ENCODE measurements around the gene CGB1.
"Not testable (repeated sequence)": the region's sequence is repeated elsewhere in the genome, so short reads cannot be mapped to it uniquely, and the experiment has no call there.

CGB1 gene

DNA sequence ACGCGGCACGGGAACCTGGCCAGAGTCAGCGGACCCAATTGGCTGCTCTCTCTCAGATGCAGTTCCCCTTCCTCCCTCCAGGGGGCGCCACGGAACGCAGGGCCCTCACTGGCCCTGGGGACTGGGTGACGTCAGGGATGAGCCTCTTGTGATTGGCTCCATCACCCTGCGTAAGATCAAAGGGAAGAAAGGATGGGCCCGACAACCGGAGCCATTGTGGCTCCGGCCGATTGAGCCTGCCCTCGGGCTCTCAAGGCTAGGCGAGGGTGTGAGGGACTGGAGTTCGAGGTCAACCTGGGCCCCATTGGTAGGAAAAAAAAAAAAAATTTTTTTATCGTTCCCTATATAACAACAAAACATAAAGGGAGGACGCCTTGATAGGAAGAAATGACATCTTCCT lies at the start of gene CGB1:
Gene CGB1, minus strand, starts transcription at position 81 of the 400 bp plus-strand sequence. CDS start 184 bp downstream, outside the sequence.
- H3K27ac ChIP-seq, H3K4me3 ChIP-seq: not testable (repeated sequence)

DNA sequence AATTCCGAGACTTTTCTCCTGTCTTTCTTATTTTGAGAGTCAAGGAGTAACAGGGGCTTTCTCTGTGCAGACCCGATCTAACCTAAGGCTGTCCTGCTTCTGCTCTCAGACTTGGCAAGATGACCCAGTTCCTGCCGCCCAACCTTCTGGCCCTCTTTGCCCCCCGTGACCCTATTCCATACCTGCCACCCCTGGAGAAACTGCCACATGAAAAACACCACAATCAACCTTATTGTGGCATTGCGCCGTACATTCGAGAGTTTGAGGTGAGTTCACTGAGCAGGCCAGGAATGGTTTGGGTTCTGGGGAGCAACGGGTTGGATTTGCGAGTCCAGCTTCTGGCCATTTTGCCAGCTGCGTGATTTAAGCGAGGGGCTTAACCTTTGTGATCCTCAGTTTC lies 49.6 kb upstream of the CGB1 start:
- peak overlapping the region in 17 of 21 experiments; percentile 0 to 99 (median 93) for H3K27ac ChIP-seq
- H3K4me3 ChIP-seq: peak overlapping the region; percentile 71 to 91 (median 82)

DNA sequence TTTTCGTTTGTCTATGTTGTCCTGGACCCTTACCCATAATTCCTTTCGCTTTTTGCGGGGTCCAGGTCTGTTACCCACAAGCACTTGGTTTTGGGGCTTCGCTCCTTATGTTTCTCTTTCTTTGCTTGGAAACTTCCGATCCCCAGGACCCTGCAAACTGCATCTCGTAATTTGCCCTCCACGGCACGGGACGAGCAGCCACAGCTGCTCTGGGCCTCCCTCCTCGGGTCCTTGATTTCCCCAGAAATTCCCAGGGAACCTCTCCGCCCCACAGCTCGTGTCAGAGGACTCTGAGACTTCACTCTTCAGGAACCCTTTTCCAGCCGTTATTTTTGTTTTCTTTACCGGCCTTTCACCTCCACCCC lies 49.2 kb upstream of the CGB1 start:
- Histone ChIP-seq H3K27ac (peak overlapping the region; percentile 49 to 99 (median 93)), H3K4me3 (peak overlapping the region; percentile 71 to 91 (median 82))

DNA sequence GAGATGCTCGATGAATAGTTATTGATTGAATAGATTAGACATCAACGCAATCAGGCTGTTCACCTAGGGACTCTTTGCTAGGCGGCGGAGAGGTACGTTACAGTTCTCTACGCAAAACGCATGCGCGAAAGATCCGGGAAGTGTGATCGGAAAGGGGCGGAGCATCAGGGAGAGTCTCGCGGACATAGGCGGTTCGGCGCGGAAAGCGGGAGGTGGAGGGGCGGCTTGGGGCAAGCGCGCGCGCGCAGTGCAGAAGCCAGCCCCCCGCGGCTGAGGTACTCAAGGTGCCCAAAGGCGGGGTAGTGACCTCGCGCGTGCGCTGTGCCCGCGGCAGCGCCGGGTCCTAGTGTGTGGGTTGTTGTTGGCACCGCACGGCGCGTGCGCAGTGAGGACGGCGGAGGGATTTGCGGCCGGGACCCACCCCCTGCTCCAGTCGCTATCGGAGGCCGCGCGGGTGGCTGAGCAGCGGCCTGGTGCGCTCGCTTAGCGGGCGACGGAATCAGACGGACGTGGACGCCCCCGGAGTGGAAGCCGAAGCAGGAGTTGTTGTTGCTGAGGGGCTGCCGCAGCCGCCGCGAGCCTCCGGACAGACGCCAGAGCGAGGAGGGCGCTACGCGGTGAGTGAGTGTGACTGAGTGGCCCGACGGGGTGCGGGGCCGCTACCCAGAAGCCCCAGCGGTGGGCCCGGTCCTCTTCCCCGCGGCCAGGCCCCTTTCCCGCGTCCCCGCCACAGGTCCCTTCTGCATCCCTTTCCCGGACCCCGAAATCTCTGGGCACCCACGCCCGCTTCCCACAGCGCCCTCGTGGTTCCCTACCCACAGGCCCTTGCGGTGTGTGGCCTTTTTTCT lies 48.5 kb upstream of the CGB1 start, which contains the start of gene SNRNP70:
Gene SNRNP70, plus strand, starts transcription at position 432 of the 848 bp plus-strand sequence. CDS start 964 bp downstream, outside the sequence.
- peak within 1 kb of the TSS; percentile 49 to 99 (median 93) for H3K27ac ChIP-seq

DNA sequence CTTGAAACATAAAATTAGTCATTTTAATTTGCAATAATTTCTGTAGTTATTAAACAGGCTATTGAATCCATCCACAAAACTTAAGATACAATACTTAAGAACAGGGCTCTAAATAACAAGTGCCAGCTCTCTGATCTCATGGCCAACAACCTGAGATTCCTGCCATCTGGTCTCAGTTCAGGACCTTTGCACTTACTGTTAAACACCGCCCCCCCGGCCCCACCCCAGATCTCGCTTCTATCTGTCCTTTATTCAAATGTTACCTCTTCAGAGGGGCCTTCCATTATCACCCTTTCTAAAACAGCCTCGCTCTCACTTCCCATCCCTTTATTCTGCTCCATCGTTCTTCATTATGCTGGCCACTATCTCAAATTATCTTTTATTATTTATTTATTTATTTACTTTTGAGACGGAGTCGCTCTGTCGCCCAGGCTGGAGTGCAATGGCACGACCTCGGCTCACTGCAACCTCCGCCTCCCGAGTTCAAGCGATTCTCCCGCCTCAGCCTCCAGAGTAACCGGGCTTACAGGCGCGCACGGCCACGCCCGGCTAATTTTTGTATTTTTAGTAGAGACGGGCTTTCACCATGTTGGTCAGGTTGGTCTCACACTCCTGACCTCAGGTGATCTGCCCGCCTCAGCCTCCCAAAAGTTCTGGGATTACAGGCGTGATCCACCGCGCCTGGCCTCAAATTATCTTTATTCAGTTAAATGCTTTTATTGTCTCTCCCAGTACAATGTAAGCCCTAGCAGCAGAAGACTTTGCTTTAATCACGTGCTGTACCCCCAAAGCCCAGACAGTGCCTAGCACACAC lies 47.7 kb upstream of the CGB1 start:
- peak overlapping the region in 6 of 7 experiments; percentile 71 to 90 (median 82) for H3K4me3 ChIP-seq
- peak overlapping the region in 20 of 21 experiments; percentile 83 to 99 (median 93) for H3K27ac ChIP-seq

More for the DNA sequence above, 48.5 kb upstream of the CGB1 start, which contains the start of gene SNRNP70:
- peak within 1 kb of the TSS; percentile 71 to 91 (median 82) for H3K4me3 ChIP-seq

DNA sequence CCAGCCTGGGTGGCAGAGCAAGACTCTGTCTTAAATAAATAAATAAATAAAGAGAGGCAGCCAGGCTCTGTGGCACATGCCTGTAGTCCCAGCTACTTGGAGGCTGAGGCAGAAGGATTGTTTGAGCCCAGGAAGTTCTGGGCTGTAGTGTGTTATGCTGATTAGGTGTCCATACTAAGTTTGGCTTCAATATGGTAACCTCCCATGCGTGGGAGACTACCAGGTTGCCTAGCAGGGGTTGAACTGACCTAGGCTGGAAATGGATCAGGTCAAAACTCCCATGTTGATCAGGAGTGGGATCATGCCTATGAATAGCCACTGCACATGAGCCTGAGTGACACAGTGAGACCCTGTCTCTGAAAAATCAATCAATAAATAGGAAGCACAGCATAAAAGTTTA lies 44.6 kb upstream of the CGB1 start:
- H3K4me3 ChIP-seq: no peak overlapping the region
- no peak overlapping the region for H3K27ac ChIP-seq

DNA sequence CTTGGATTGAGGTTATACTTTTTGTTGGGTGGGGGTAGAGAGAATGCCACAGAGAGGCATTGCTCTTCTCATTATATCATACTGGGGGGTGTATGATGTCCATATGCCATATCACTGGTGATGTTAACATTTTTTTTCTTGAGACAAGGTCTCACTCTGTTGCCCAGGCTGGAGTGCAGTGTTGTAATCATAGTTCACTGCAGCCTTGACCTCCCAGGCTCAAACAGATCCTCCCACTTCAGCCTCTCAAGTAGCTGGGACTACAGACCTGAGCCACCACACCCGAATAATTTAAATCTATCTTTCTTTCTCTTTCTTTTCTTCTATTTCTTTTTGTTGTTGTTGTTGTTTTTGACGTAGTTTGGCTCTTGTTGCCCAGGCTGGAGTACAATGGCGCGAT lies 43.7 kb upstream of the CGB1 start:
- no peak overlapping the region for H3K27ac ChIP-seq

DNA sequence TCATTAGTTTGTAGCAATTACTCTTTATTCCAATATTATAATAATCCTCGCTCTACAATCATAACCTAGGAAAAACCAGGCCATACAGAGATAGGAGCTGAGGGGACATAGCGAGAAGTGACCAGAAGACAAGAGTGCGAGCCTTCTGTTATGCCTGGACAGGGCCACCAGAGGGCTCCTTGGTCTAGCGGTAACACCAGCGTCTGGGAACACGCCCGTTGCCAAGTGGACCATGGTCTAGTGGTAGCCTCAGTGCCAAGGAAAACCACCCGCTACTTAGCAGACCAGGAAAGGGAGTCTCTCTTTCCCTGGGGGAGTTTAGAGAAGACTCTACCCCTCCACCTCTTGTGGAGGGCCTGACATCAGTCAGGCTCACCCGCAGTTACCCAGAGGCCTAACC lies 38.2 kb upstream of the CGB1 start:
- not testable (repeated sequence) for H3K4me3 ChIP-seq

More for the DNA sequence above, 43.7 kb upstream of the CGB1 start:
- H3K4me3 ChIP-seq: no peak overlapping the region

DNA sequence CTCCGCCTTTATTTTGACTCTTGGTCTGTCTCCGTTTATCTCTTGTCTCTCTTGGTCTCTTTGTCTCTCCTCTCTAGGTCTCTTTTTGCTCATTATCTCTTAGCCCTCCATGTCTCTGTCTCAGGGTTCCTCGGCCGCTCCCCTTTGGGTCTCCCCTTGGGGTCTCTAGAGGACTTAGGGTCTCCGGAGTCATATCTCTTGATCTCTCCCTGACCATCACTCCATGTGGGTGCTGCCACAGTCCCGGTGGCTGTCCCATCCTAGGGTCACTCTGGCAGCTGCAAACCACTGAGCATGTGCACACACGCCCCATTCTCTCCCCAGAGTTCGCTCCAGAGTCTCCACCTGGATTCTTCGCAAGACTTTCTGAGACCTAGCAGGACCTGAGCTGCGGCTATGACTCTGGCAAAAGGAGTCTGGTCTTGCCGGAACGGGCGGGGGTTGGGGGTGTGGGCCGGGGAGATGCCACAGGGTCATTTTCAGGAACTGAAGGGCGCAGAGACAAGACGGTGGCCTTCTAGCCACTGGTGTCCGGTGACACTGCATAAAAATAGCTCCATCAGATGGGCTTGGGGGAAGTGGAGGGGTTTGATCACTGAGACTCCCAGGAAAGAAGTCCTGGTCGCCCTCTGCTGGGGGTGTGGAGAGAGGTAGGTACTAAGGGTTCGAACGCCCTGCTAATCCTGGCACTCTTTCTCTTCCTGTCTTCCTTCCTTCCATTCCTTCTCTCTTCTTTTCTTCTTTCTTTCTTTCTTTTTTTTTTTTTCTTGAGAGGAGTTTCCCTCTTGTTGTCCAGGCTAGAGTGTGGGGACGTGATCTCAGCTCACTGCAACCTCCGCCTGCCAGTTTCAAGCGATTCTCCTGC lies 37.1 kb upstream of the CGB1 start:
- no peak overlapping the region for H3K4me3 ChIP-seq
- H3K27ac ChIP-seq: no peak overlapping the region

More for the DNA sequence above, 38.2 kb upstream of the CGB1 start:
- not testable (repeated sequence) for H3K27ac ChIP-seq

DNA sequence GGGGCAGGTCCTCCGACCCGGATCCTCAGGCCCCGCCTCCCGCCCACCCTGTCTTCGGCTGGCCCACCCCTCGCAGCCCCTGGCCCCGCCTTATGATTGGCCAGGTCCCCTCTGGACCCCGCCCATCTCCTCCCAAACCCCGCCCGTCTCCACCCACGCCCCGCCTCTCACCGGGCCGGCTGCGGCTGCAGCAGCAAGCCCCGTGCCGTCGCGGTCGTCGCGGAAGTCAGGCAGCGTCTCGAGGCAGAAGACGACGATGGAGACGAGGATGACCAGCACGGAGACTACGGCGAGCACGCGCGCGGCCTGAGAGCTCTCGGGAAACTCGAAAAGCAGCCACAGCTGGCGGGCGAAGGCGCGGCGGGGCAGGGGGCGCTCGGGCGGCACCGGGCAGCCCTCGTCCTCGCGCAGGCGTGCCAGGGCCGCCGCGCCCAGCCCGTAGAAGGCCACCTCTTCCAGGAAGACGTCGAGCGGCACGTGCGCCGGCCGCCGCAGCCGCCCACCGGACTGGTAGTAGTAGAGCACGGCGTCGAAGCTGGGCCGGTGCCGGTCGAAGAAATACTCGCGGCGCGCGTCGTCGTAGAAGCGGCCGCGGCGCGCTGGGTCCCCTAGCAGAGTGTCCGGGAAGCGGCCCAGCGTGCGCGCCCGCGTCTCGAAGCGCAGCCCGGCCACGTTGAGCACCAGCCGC lies 35.3 kb upstream of the CGB1 start:
- H3K4me3 ChIP-seq: no peak overlapping the region
- H3K27ac ChIP-seq: peak overlapping the region in 1 of 21 experiments; percentile 13

DNA sequence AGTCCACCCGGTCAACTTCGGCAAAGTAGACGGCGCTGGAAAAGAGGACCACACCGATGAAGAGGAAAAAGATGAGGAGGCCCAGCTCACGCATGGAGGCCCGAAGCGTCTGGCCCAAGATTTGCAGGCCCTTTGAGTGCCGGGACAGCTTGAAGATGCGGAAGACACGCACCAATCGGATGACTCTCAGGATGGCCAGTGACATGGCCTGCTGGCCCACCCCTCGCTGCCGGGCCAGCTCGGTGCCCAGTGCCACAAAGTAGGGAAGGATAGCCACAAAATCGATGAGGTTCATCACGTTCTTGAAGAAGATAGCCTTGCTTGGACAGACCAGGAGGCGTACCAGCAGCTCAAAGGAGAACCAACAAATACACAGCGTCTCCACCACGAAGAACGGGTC lies 33.7 kb upstream of the CGB1 start:
- no peak overlapping the region for H3K4me3 ChIP-seq

DNA sequence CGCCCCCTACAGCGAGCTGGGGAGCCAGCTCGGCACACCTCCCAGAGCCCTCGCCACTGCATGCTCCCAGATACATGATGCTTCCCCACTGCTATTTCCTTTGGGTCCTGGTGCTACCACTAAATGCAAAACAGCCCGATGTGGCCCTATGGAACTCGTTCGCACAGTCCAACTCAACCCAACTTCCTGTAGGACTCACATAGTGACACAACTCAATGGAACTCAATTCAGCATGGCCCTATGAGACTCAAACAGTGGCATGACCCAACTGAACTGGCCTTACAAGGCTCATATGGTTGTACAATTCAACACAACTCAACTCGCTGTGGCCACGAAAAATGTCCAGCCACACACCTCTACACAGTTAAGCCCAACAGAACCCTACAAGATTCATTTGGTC lies 32.3 kb upstream of the CGB1 start:
- no peak overlapping the region for H3K27ac ChIP-seq
- H3K4me3 ChIP-seq: no peak overlapping the region

More for the DNA sequence above, 33.7 kb upstream of the CGB1 start:
- H3K27ac ChIP-seq: no peak overlapping the region

DNA sequence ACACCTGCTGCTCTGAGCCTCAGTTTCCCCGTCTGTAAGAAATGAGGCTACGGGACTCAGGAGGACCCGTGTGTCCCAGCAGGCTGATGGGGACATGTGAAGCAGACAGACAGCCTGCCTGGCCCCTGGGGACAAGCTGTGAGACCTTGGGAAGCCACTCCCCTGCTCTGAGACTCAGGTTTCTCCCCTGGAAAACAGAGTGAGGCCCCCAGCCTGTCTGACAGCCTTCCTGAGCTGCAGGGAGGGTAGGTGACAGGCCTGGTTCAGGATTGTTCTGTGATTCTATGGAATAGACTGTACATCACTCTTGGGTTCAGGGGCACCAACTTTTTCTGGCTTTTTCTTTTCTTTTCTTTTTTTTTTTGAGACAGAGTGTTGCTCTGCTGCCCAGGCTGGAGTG lies 30.9 kb upstream of the CGB1 start:
- no peak overlapping the region for H3K27ac ChIP-seq
- no peak overlapping the region for H3K4me3 ChIP-seq

DNA sequence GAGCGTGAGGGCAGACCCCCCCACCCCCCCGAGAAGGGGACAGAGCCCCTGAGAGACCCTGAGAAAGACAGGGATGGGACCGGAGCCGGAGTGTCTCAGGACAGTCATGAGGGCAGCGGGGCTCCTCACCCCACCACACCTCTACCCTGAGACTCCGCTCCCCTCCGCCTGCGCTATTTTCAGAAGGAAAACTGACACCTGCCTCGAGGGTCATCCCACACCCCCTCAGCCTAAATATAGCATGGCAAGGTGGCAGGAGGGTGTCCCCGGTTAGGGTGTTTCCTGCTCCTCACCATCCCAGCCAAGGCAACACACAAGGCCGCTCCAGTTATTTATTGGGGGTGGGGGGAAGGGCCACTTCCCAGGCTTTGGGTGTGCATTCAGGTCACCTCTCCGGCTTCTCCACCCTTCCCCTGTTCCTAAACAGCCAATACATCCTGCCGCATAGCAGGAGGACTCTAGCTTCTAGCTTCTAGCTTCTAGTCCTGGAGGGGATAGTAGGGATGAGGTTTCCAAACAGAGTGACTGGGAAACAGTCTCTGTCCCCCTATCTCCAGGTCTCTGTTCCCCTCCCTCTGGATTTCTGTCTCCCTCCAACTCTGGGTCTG lies 29.3 kb upstream of the CGB1 start:
- no peak overlapping the region for H3K27ac ChIP-seq
- H3K4me3 ChIP-seq: no peak overlapping the region

DNA sequence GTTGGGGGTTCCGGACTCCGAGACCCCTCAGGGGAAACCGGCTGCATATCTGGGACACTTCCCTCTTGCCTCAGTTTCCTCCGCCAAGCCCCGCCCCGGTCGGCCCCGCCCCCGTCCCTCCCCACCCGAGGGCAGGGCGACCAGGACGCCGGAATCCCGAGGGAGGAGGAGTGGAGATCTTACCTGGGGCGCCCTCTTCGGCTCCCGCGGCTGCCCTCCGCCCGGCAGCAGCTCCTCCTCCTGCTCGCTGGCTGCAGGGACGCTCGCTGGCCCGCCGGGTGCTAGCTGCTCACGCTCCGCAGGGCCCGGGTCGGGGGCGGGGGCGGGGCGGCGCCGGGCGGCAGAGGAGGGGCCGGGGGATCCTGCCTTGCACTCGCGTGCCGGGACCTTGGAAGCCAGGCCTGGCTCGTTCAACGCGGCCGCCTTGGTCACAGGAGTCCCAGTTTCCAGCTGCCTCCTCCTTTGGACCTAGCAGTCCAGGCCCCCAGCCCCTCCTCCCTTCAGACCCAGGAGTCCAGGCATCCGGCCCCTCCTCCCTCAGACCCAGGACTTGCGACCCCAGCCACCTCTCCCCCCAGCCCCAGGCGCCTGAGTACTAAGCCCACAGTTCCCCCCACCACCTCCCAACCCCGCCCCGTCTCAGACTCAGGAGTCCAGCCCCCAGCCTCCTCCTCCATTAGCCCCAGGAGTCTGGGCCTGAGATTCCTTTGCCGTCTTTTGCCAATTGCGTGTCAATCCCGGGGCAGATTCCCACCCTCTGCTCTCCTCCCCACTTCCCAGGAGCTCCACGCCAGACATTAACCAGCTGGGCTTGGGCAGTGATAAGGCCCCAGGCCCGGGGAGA lies 28.3 kb upstream of the CGB1 start, which contains the start of gene NTF4:
Gene NTF4, minus strand, starts transcription at position 51 of the 844 bp plus-strand sequence. CDS start 2,821 bp downstream, outside the sequence.
- Histone ChIP-seq H3K4me3 (peak within 1 kb of the TSS; percentile 11 to 43 (median 28)), H3K27ac (peak within 1 kb of the TSS in 18 of 21 experiments; percentile 2 to 88 (median 58))

DNA sequence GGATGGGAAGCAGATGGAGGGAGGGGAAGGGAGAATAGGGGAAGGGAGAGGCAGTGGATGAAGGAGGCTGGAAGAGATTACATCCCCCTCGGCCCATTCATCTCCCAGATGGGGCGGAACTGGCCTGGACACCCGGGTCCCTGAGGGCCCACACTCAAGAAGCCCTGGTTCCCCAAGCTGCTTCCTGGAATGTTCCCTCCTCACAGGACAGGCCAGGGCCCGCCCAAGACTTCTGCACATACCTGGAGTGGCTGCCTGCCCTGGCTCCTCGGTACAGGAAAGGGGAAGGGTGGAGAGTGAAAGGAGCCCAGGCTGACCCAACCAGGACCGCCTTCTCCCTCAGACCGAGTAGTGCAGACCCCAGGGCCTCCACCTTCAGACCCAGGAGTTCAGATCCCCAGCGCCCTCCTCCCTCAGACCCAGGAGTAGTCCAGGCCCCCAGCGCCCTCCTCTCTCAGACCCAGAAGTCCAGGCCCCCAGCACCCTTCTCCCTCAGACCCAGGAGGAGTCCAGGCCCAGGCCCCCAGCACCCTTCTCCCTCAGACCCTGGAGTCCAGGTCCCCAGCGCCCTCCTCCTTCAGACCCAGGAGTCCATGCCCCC lies 27.4 kb upstream of the CGB1 start:
- peak overlapping the region in 6 of 7 experiments; percentile 11 to 43 (median 33) for H3K4me3 ChIP-seq
- H3K27ac ChIP-seq: peak overlapping the region in 18 of 21 experiments; percentile 2 to 88 (median 58)

DNA sequence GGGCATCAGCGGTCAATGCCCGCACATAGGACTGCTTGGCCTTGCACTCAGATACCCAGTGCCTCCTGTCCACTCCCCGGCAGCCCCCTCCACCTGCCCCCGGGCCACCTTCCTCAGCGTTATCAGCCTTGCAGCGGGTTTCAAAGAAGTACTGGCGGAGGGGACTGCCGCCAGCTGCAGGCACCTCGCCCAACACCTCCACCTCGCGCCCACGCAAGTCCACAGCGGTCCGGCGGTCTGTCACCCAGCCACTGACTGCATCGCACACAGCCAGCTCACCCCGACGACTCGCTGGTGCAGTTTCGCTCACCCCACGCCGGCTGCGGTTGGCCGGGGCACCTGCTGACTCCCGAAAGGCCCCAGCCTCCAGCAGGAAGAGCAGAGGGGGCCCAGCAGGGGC lies 24.8 kb upstream of the CGB1 start:
- H3K4me3 ChIP-seq: no peak overlapping the region
- no peak overlapping the region for H3K27ac ChIP-seq

Measured in skin epidermis (tissue), 12 donors.